Cardiac muscle cell (in vitro differentiated cells and primary cell): ENCODE results near the gene DNASE1L2. TPM values are rescaled to one million over a fixed set of nuclear protein-coding genes. Genes with fewer than 3 reads are reported as not detected.

ENCODE experiments used
- DNase-seq, 2 donors: peaks; one replicate each; pipeline versions ENCODE4 v3.0.0 to v3.0.0-alpha.2; 2010 to 2017; ENCODE audit warnings: low read depth in 1 of 2, low spot score in 1 of 2
- H3K27ac ChIP-seq: fragments of 200-600 bp; sonication (generic); 2 replicates; pipeline ENCODE4 v1.5.1; 2016
- H3K27me3 ChIP-seq: fragments of 200-600 bp; sonication (generic); 2 replicates; pipeline ENCODE4 v1.6.0; 2016; ENCODE audit warnings: control low read depth
- H3K36me3 ChIP-seq: fragments of 200-600 bp; sonication (generic); 2 replicates; pipeline ENCODE4 v1.5.1; 2016; ENCODE audit warnings: control low read depth
- H3K4me1 ChIP-seq: fragments of 200-600 bp; sonication (generic); 2 replicates; pipeline ENCODE4 v1.8.1; 2017; ENCODE audit warnings: low read depth, mild to moderate bottlenecking, mixed run types
- H3K4me3 ChIP-seq: fragments of 200-600 bp; sonication (generic); 2 replicates; pipeline ENCODE4 v1.5.1; 2016; ENCODE audit warnings: mild to moderate bottlenecking
- H3K9me3 ChIP-seq: fragments of 200-600 bp; sonication (generic); 2 replicates; pipeline ENCODE4 v1.5.1; 2017; ENCODE audit warnings: low read depth, mild to moderate bottlenecking, control low read depth
- polyA plus RNA-seq: library from polyadenylated mRNA; unstranded; fragments of >200 nt; fragmentation: Nextera tagmentation; extraction: Ambion mirVana; gene quantifications from 2 replicates; pipeline ENCODE4 v1.2.1, GENCODE V29; 2016
- total RNA-seq: library from RNA; depleted of rRNA; stranded (reverse); fragments of >200 nt; gene quantifications from 2 replicates; pipeline ENCODE4 v1.2.3, GENCODE V29; 2016
- TF ChIP-seq, protein P1 (sequence below): IDR thresholded peaks from 2 replicates; pipeline ENCODE4 v1.5.1; 2012; ENCODE audit warnings: low read depth, mild to moderate bottlenecking, low read length

The DNASE1L2 gene
- total and polyA plus RNA-seq, 2 experiments from 2014 or later = 0.68 to 1.1 TPM

DNA sequence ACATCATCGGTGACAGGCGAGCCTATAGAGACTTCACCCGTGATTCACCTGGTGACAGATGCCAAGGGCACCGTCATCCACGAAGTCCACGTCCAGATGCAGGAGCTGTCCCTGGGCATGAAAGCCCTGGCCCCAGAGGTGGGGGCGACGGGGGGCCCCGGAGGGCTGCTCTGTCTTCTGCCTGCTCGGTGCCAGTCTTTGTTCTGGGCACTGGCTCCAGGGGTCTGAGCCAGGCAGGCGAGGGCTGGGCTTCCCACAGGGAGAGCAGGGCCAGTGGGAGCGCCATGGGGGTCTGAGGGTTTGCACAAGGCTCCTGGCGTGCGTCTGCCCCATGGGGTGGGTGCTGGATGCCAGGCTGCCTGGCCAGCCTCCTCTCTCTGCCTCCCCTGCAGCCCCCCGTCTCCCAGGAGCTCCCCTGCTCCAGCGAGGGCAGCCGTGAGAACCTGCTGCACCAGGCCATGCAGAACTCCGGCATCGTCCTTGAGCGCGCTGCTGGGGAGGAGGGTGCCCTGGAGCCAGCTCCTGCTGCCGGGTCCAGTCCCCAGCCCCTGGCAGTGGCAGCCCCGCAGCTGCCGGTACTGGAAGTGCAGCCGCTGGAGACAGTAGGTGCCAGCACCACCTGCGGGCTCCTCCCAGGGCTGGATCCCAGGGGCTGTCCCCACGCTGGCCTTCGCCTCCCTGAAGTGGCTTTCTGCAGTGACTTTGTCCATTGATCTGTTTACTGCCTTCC is 3.0 kb upstream of the DNASE1L2 start:
- Histone ChIP-seq H3K4me1 (peaks cover 8% of the 10 kb centered on the region), H3K36me3 (peaks cover 45% of the 10 kb centered on the region), H3K4me3 (no peak overlapping the region), H3K27ac (no peak overlapping the region), H3K27me3 (peaks cover 15% of the 10 kb centered on the region), H3K9me3 (no peaks in the 10 kb centered on the region)
- TF ChIP-seq, protein P1, sequence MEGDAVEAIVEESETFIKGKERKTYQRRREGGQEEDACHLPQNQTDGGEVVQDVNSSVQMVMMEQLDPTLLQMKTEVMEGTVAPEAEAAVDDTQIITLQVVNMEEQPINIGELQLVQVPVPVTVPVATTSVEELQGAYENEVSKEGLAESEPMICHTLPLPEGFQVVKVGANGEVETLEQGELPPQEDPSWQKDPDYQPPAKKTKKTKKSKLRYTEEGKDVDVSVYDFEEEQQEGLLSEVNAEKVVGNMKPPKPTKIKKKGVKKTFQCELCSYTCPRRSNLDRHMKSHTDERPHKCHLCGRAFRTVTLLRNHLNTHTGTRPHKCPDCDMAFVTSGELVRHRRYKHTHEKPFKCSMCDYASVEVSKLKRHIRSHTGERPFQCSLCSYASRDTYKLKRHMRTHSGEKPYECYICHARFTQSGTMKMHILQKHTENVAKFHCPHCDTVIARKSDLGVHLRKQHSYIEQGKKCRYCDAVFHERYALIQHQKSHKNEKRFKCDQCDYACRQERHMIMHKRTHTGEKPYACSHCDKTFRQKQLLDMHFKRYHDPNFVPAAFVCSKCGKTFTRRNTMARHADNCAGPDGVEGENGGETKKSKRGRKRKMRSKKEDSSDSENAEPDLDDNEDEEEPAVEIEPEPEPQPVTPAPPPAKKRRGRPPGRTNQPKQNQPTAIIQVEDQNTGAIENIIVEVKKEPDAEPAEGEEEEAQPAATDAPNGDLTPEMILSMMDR = no peak
- DNase-seq = no peak

DNA sequence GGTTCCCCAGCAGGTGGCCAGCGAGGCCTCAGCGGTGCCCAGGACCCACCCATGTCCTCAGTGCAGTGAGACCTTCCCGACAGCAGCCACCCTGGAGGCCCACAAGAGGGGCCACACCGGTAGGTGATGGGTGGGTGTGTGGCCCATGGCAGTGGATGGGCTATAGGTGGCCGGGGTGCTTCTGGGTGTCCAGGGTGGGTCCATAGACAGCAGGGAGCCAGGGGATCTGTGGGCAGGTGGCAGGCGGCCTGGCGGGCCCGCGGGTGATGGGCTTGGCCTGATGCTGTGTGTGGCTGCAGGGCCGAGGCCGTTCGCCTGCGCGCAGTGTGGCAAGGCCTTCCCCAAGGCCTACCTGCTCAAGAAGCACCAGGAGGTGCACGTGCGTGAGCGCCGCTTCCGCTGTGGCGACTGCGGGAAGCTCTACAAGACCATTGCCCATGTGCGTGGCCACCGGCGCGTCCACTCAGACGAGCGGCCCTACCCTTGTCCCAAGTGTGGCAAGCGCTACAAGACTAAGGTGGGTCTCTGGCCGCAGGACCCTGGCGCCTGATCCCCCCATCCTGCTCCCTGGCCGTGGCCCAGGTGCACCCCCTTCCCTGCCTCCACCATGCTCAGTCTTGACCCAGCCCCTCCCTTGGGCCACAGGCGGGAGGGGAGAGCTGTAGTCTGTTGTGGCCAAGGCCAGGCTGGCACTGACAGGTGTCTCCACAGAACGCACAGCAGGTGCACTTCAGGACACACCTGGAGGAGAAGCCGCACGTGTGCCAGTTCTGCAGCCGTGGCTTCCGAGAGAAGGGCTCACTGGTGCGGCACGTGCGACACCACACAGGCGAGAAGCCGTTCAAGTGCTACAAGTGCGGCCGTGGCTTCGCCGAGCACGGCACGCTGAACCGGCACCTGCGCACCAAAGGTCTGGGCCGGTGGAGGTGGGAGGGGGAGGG is 2.1 kb upstream of the DNASE1L2 start:
- no peak overlapping the region for H3K27ac ChIP-seq
- DNase-seq = no peak
- no peak overlapping the region for H3K4me3 ChIP-seq
- peaks cover 40% of the 10 kb centered on the region for H3K36me3 ChIP-seq
- peaks cover 15% of the 10 kb centered on the region for H3K27me3 ChIP-seq
- TF ChIP-seq, protein P1 = no peak
- H3K9me3 ChIP-seq = no peaks in the 10 kb centered on the region
- peaks cover 8% of the 10 kb centered on the region for H3K4me1 ChIP-seq

DNA sequence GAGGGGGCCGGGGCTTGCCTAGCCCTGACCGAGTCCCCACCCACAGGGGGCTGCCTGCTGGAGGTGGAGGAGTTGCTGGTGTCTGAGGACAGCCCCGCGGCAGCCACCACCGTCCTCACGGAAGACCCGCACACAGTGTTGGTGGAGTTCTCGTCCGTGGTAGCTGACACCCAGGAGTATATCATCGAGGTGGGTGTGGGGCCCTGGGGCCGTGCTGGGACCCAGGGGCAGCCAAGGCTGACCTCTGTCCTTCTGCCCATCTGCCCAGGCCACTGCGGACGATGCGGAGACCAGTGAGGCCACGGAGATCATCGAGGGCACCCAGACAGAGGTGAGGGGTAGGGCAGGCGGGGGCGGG is 1.5 kb upstream of the DNASE1L2 start:
- Histone ChIP-seq H3K9me3 (no peaks in the 10 kb centered on the region), H3K27ac (no peak overlapping the region), H3K4me1 (peaks cover 8% of the 10 kb centered on the region), H3K27me3 (peaks cover 15% of the 10 kb centered on the region), H3K4me3 (no peak overlapping the region), H3K36me3 (peaks cover 37% of the 10 kb centered on the region)
- TF ChIP-seq, protein P1 = no peak
- DNase-seq = no peak

DNA sequence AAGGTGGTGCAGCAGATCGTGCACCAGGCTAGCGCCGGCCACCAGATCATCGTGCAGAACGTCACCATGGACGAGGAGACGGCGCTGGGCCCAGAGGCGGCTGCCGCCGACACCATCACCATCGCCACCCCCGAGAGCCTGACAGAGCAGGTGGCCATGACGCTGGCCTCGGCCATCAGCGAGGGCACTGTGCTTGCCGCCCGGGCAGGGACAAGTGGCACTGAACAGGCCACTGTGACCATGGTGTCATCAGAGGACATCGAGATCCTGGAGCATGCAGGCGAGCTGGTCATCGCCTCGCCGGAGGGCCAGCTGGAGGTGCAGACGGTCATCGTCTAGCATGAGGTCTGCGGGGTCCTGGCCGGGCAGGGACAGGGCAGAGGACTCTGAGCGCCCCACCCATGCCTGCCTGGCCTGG is 1.0 kb upstream of the DNASE1L2 start:
- peaks cover 8% of the 10 kb centered on the region for H3K4me1 ChIP-seq
- H3K36me3 ChIP-seq = peaks cover 34% of the 10 kb centered on the region
- H3K9me3 ChIP-seq = no peaks in the 10 kb centered on the region
- H3K27me3 ChIP-seq = peaks cover 15% of the 10 kb centered on the region
- TF ChIP-seq, protein P1 = no peak
- DNase-seq = no peak
- H3K4me3 ChIP-seq = no peak overlapping the region
- H3K27ac ChIP-seq = no peak overlapping the region

DNA sequence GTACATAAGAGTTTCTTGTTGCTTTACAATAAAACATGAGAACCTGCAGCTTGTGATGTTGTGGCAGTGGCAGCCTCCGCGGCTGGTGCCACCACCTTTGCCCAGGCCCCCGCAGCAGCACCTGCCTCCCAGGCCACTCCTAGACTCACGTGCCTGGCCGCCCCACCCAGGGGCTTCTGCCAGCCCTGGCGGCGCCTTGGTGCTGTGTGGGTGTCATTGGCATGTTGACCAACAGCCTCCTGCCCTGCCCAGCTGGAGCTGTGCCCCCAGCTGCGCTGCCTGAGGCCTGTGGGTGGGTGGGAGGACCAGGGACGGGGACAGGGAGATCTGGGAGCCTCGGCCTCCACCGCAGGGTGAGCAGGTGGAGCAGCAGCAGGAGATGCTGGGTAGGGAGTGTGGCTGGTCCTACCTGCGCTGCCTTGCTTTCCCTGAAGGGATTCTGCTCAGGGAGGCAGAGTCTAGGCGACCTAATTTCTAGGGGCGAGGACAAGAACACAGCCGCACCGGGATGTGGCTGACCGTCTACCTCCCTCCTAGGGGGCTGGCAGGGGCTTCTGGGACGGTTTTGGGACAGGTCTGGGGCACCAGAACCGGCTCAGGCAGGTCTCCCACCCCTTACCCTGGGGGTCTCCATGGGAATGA is 428 bp upstream of the DNASE1L2 start:
- TF ChIP-seq, protein P1 = no peak
- H3K36me3 ChIP-seq = peaks cover 34% of the 10 kb centered on the region
- peaks cover 8% of the 10 kb centered on the region for H3K4me1 ChIP-seq
- no peak overlapping the region for H3K27ac ChIP-seq
- DNase-seq = no peak
- peaks cover 15% of the 10 kb centered on the region for H3K27me3 ChIP-seq
- no peak overlapping the region for H3K4me3 ChIP-seq
- H3K9me3 ChIP-seq = no peaks in the 10 kb centered on the region
